ENCODE results near the gene TMOD2. TPM values are rescaled to one million over a fixed set of nuclear protein-coding genes. Genes with fewer than 3 reads are reported as not detected.
A peak's percentile ranks its signal among the peaks of the same experiment; 100 is the strongest.

TMOD2 gene
- total RNA-seq, 1 donor from 2014 or later = 8.4 TPM

GRCh38 chr15:51774916-51775315 lies 23.5 kb downstream of the TMOD2 start:
- no peak overlapping the region for H3K27ac Mint-ChIP-seq (ENCODE audit: unreplicated experiment)
- H3K4me3 ChIP-seq (ENCODE audit: insufficient read depth, low read depth, low read length) = no peak overlapping the region
- H3K9me3 Mint-ChIP-seq (ENCODE audit: unreplicated experiment) = no peaks in the 10 kb centered on the region
- no peak overlapping the region for H3K4me2 ChIP-seq (ENCODE audit: low read length)
- peaks cover 2% of the 10 kb centered on the region for H3K36me3 Mint-ChIP-seq (ENCODE audit: low read depth, unreplicated experiment)
- no peak overlapping the region for H3K9ac ChIP-seq (ENCODE audit: low read length)
- no peaks in the 10 kb centered on the region for H3K79me2 ChIP-seq (ENCODE audit: insufficient read depth, low read length)
- no peaks in the 10 kb centered on the region for H3K9me3 ChIP-seq (ENCODE audit: insufficient read depth, low read depth, low read length)
- no peak overlapping the region for H2AFZ ChIP-seq (ENCODE audit: low read depth, low read length)
- no peak overlapping the region for H3K4me3 Mint-ChIP-seq (ENCODE audit: unreplicated experiment)
- no peaks in the 10 kb centered on the region for H3K27me3 ChIP-seq (ENCODE audit: insufficient read depth, low read length)
- DNase-seq (ENCODE audit: low read depth) = no peak
- H3K36me3 ChIP-seq (ENCODE audit: insufficient read depth, low read length) = no peaks in the 10 kb centered on the region
- H3K27me3 Mint-ChIP-seq (ENCODE audit: low read depth, unreplicated experiment) = no peaks in the 10 kb centered on the region
- no peaks in the 10 kb centered on the region for H3K4me1 ChIP-seq (ENCODE audit: insufficient read depth, low read length)
- no peak overlapping the region for H3K27ac ChIP-seq (ENCODE audit: low read depth, low read length)
- TF ChIP-seq, protein P1, sequence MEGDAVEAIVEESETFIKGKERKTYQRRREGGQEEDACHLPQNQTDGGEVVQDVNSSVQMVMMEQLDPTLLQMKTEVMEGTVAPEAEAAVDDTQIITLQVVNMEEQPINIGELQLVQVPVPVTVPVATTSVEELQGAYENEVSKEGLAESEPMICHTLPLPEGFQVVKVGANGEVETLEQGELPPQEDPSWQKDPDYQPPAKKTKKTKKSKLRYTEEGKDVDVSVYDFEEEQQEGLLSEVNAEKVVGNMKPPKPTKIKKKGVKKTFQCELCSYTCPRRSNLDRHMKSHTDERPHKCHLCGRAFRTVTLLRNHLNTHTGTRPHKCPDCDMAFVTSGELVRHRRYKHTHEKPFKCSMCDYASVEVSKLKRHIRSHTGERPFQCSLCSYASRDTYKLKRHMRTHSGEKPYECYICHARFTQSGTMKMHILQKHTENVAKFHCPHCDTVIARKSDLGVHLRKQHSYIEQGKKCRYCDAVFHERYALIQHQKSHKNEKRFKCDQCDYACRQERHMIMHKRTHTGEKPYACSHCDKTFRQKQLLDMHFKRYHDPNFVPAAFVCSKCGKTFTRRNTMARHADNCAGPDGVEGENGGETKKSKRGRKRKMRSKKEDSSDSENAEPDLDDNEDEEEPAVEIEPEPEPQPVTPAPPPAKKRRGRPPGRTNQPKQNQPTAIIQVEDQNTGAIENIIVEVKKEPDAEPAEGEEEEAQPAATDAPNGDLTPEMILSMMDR (IDR thresholded peaks at IDR 0.05; ENCODE audit: insufficient read depth, low read depth, low read length) = no peak
- no peak for TF ChIP-seq EZH2 (IDR thresholded peaks at IDR 0.05; ENCODE audit: insufficient read depth, low read length)
- no peak for FAIRE-seq
- no peaks in the 10 kb centered on the region for H4K20me1 ChIP-seq (ENCODE audit: insufficient read depth, low read length)
- no peaks in the 10 kb centered on the region for H3K4me1 Mint-ChIP-seq (ENCODE audit: low read depth, unreplicated experiment)

GRCh38 chr15:51775967-51776816 lies 24.8 kb downstream of the TMOD2 start:
- H3K79me2 ChIP-seq (ENCODE audit: insufficient read depth, low read length) = no peaks in the 10 kb centered on the region
- no peaks in the 10 kb centered on the region for H4K20me1 ChIP-seq (ENCODE audit: insufficient read depth, low read length)
- no peak overlapping the region for H3K4me2 ChIP-seq (ENCODE audit: low read length)
- H3K27me3 Mint-ChIP-seq (ENCODE audit: low read depth, unreplicated experiment) = no peaks in the 10 kb centered on the region
- no peaks in the 10 kb centered on the region for H3K4me1 ChIP-seq (ENCODE audit: insufficient read depth, low read length)
- no peaks in the 10 kb centered on the region for H3K36me3 ChIP-seq (ENCODE audit: insufficient read depth, low read length)
- H3K9me3 ChIP-seq (ENCODE audit: insufficient read depth, low read depth, low read length) = no peaks in the 10 kb centered on the region
- H3K9me3 Mint-ChIP-seq (ENCODE audit: unreplicated experiment) = no peaks in the 10 kb centered on the region
- no peak overlapping the region for H3K27ac ChIP-seq (ENCODE audit: low read depth, low read length)
- no peaks in the 10 kb centered on the region for H3K27me3 ChIP-seq (ENCODE audit: insufficient read depth, low read length)
- FAIRE-seq = peak; percentile 74
- no peaks in the 10 kb centered on the region for H3K4me1 Mint-ChIP-seq (ENCODE audit: low read depth, unreplicated experiment)
- no peak overlapping the region for H3K4me3 ChIP-seq (ENCODE audit: insufficient read depth, low read depth, low read length)
- H3K4me3 Mint-ChIP-seq (ENCODE audit: unreplicated experiment) = no peak overlapping the region
- no peak overlapping the region for H3K27ac Mint-ChIP-seq (ENCODE audit: unreplicated experiment)
- no peak for DNase-seq (ENCODE audit: low read depth)
- no peak overlapping the region for H2AFZ ChIP-seq (ENCODE audit: low read depth, low read length)
- TF ChIP-seq EZH2 (IDR thresholded peaks at IDR 0.05; ENCODE audit: insufficient read depth, low read length) = no peak
- TF ChIP-seq, protein P1 (IDR thresholded peaks at IDR 0.05; ENCODE audit: insufficient read depth, low read depth, low read length) = peak; percentile 76
- peaks cover 2% of the 10 kb centered on the region for H3K36me3 Mint-ChIP-seq (ENCODE audit: low read depth, unreplicated experiment)
- H3K9ac ChIP-seq (ENCODE audit: low read length) = no peak overlapping the region

All from astrocyte (in vitro differentiated cells and primary cell).